Activated CD8-positive, alpha-beta memory T cell treated with anti-CD3 and anti-CD28 coated beads for 36 hours (primary cell): ENCODE measurements around the gene SMURF1. TPM values are rescaled to one million over a fixed set of nuclear protein-coding genes. Genes with fewer than 3 reads are reported as not detected.

Experiments
- CTCF ChIA-PET: fragments of 350-600 bp; sonication (Branson Sonifier 250); formaldehyde crosslinking; loops from one replicate; lab custom pipeline; 2021; ENCODE audit warnings: antibody characterized with exemption; lab: Charles Lee
- POLR2A ChIA-PET: fragments of 350-600 bp; sonication (Branson Sonifier 250); formaldehyde crosslinking; loops from one replicate; lab custom pipeline; 2021; ENCODE audit warnings: antibody characterized with exemption; lab: Charles Lee
- total RNA-seq, 2 experiments: library from RNA; stranded (reverse); gene quantifications; one replicate each; pipeline ENCODE4 v1.2.3, GENCODE V29; 2021

The SMURF1 gene
- total RNA-seq, 2 experiments from 2014 or later: 14.0 to 14.4 TPM

GRCh38 chr7:99002827-99003212 is 141.1 kb downstream of the SMURF1 start:
- ChIA-PET POLR2A (no interaction called here), CTCF (no interaction called here)

DNA sequence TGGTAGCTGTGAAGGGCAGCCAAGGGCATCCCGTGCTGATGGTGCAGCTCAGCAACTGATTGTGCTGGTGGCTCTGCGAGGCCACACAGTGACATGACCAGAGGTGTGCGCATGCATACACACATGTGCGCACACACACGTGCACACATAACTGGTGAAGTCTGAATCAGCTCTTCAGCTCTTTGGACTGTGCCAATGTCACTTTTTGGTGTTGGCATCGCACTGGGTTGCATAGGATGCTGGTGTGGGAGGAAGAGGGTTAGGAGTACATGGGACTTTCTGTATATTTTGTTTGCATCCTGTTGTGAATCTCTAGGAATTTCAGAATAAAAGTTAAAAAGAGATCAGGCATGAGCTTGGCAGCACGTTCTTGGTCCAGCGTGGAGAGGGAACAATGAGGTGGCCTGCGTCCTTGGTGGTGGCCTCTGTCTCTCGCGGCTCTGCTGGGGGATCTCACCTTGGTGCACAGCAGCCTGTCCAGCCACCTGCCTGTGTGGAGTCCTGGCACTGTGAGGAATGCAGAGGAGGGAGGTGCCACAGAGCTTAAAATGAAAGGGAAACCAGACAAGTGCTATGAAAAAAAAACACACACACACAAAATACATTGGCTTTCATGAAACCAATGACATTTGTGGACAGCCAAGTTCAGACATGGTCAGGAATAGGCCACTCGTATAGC is 141.6 kb downstream of the SMURF1 start:
- POLR2A ChIA-PET: interaction anchor here (0.6 kb wide), 1 partner anchor 53 kb away, joined by 4 read pairs; no protein-coding TSS in a partner anchor
- CTCF ChIA-PET: no interaction called here

- ChIA-PET POLR2A (interaction anchor here (0.6 kb wide), 1 partner anchor 52 kb away, joined by 4 read pairs; no protein-coding TSS in a partner anchor), CTCF (no interaction called here)
Observed at GRCh38 chr7:99001482-99002147, 142.3 kb downstream of the SMURF1 start.

DNA sequence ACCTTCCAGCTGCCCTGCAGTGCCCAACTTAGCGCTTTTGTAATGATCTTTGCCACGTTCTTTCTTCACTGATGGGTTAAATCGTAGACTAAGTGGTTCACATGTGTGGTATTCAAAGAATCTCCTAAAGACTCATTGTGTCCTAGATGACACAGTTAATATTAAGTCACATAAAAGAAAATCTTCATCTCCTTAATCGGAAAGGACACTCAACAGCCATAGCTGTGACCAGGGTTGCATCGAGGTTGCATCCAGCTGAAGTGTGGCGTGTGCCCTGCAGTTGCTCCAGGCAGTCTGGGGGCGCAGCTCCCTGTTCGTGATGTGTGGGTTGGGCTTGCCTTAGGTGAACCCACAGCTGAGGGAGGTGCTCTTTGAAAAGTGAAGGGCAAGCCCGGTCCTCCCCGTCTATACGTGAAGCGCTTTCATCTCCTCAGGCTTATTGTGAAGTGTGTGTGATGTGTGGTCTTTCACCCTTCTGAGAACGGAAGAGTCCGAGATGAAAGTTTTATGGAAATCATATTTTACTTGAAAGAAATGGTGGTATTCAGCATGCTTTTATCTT is 142.9 kb downstream of the SMURF1 start:
- CTCF ChIA-PET: no interaction called here
- POLR2A ChIA-PET: no interaction called here

DNA sequence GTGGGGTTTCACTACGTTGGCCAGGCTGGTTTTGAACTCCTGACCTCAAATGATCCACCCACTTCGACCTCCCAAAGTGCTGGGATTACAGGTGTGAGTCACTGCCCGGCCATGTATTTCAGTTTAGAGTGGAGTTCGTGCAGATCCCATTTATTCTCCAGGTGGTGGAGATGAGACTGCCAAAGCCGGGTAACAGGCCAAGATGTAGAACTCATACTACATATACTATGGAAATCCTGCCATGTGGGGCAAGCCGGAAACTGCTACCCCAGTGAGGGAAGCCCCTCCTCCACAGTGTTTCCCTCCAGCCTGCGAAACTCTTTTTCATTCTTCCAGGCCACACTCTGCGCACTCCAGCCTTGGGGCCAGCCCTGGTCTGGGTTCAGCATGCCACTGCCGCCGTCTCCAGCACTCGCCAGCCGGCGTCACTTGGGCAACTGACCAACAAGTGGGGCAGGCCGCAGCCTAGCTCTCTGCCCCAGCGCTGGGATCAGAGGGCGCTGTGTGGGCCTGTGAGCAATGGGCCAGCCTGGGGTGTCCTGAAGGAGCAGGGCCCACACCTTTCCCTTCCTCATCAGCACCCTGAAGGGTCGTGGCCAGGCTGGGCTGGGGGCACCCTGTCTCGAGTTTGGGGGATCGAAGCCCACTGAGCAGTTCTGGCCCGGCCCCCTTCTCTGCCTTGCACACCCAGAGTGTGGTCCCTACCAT is 143.6 kb downstream of the SMURF1 start:
- CTCF ChIA-PET: no interaction called here
- POLR2A ChIA-PET: no interaction called here

- ChIA-PET CTCF (no interaction called here), POLR2A (no interaction called here)
Observed at GRCh38 chr7:98998821-98999725, 144.8 kb downstream of the SMURF1 start.

GRCh38 chr7:98997846-98998245 is 146.1 kb downstream of the SMURF1 start:
- CTCF ChIA-PET: no interaction called here
- POLR2A ChIA-PET: no interaction called here

- ChIA-PET CTCF (interaction anchor here (0.5 kb wide), 1 partner anchor 723 kb away, joined by 4 read pairs; no protein-coding TSS in a partner anchor), POLR2A (no interaction called here)
Observed at GRCh38 chr7:98996150-98996552, 147.8 kb downstream of the SMURF1 start.

GRCh38 chr7:98995523-98996149 is 148.3 kb downstream of the SMURF1 start:
- ChIA-PET POLR2A (no interaction called here), CTCF (no interaction called here)

GRCh38 chr7:98995111-98995510 is 148.8 kb downstream of the SMURF1 start:
- ChIA-PET CTCF (no interaction called here), POLR2A (no interaction called here)

DNA sequence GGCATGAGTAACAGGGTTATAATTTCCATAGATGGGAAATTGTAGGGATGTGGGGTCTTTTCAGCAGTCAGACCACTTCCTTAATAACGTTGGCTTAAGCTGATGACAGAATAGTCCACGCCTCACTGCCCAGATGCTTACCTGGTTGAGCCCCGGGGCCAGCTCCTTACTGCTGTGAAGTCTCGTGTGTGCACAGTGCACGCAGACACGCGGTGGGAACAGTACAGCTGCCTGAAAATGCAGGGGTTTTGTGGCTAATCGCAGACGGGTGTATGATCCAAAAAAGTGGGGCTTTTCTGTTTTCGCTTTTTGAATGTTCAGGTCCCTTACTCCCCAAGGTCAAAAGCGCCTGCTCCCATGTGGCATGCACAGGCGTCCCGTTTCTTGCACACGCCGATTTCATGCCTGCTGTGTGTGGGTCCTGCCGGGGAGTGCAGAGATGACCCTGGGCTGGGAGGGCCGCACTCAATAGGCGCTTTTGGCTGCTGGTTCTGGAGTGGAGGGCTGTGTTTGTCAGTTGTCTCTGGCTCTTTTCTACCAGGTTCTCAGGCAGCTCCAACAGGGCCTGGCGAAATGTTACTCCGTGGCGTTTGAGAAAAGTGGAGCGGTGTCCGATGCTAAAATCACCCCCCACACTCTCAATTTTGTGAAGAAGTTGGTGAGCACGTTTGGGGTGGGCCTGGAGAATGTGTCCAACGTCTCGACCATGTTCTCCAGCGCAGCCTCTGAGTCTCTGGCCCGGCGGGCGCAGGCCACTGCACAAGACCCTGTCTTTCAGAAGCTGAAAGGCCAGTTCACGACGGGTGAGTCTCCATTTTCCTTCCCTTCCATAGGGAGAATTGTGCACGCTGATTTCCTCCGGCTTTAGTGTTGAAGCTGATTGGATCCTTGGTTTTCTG is 149.6 kb downstream of the SMURF1 start:
- CTCF ChIA-PET: no interaction called here
- POLR2A ChIA-PET: interaction anchor here (0.5 kb wide), 1 partner anchor 1895 kb away, joined by 5 read pairs; no protein-coding TSS in a partner anchor

GRCh38 chr7:98993024-98993897 is 150.6 kb downstream of the SMURF1 start:
- CTCF ChIA-PET: no interaction called here

DNA sequence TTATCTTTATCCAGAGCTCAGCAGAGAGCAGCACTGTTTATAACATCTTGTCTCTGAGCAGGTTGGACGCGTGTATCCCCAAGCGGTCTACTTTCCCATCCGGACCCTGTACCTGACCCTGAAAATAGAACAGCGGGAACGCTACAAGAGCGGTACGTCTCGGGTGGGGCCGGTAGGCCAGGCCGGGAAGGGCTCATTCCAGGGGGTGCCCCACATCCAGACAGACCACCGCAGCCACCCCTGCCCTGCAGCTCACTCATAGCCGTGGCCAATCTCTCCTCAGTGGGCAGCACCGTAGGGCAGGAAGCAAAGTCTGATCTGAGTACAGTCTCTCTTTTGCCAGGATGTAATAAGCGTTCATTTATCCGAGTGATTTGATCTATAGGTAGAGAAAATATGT is 151.8 kb downstream of the SMURF1 start:
- POLR2A ChIA-PET: no interaction called here
- CTCF ChIA-PET: no interaction called here

More at GRCh38 chr7:98993024-98993897, 150.6 kb downstream of the SMURF1 start:
- POLR2A ChIA-PET: no interaction called here

- ChIA-PET POLR2A (no interaction called here), CTCF (no interaction called here)
Observed at GRCh38 chr7:98991141-98991540, 152.8 kb downstream of the SMURF1 start.

DNA sequence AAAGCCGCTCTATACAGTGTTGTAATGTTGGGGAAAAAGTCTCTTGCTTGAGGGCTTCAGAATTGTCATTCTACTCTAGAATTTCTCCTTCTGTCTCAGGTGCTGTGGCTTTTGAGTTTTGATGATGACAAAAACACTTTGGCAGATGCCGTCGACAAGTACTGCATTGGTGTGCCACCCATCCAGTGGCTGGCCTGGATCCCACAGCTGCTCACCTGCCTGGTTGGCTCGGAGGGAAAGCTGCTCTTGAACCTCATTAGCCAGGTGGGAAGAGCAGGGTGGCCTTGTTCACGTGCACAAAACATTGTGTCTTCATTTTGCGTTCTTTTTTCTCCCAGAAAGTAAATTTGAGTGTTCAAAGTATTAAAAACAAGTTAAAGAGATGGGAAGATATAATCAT is 153.6 kb downstream of the SMURF1 start:
- ChIA-PET POLR2A (no interaction called here), CTCF (no interaction called here)

GRCh38 chr7:98988641-98989040 is 155.3 kb downstream of the SMURF1 start:
- POLR2A ChIA-PET: interaction anchor here (0.6 kb wide), 1 partner anchor 1089 kb away, joined by 3 read pairs; no protein-coding TSS in a partner anchor
- CTCF ChIA-PET: interaction anchor here (0.5 kb wide), 1 partner anchor 1461 kb away, joined by 3 read pairs; no protein-coding TSS in a partner anchor

DNA sequence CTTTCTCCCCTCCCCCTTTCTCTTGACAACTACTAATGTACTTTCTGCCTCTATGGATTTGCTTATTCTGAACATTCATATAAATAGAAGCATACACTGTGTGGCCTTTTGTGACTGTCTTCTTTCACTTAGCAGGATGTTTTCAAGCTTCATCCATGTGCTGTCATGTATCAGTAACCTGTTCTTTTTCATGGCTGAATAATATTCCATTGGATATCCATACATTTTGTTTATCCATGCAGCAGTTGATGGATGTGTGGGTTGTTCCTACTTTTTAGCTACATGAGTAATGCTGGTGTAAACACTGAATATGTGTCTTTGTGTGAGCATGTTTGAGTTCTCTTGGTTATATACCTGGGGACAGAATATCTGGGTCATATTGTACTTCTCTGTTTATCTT is 158.0 kb downstream of the SMURF1 start:
- POLR2A ChIA-PET: no interaction called here
- CTCF ChIA-PET: no interaction called here
